H1 (cell line): Measurements from ENCODE around the gene NAA20. TPM values are rescaled to one million over a fixed set of nuclear protein-coding genes. Genes with fewer than 3 reads are reported as not detected.

ENCODE experiments used
- CTCF ChIA-PET: fragments of 300-600 bp; sonication (Branson Sonifier 250); formaldehyde crosslinking; loops from one replicate; lab custom pipeline; 2021; ENCODE audit not compliant: partially characterized antibody; lab: Charles Lee
- POLR2A ChIA-PET: fragments of 300-600 bp; sonication (Branson Sonifier 250); formaldehyde crosslinking; loops from one replicate; lab custom pipeline; 2021; ENCODE audit warnings: inconsistent platforms; ENCODE audit not compliant: partially characterized antibody; lab: Charles Lee
- DNase-seq, 2 experiments: peaks; one replicate each; pipeline versions ENCODE4 v3.0.0 to v3.0.0-alpha.2; 2010 to 2022; ENCODE audit warnings: low spot score in 2 of 2, low read depth in 1 of 2, mixed read lengths in 1 of 2
- FAIRE-seq: peaks from 2 replicates; lab custom pipeline; 2011; peaks lifted over from hg19 to GRCh38; lab: Jason Lieb, UNC
- H2AFZ ChIP-seq: 2 replicates; pipeline ENCODE4 v1.8.1; 2012; ENCODE audit warnings: low read length, inconsistent platforms
- H2AK5ac ChIP-seq: 2 replicates; pipeline ENCODE4 v1.6.1; 2013; ENCODE audit warnings: low read depth, low read length
- H2BK120ac ChIP-seq: replicated peaks from 2 replicates; pipeline ENCODE3; 2013; ENCODE audit warnings: low read depth, low read length, inconsistent platforms
- H2BK12ac ChIP-seq: 2 replicates; pipeline ENCODE4 v1.6.1; 2013; ENCODE audit warnings: low read depth, low read length
- H2BK15ac ChIP-seq: 2 replicates; pipeline ENCODE4 v1.6.1; 2013; ENCODE audit warnings: low read length
- H2BK20ac ChIP-seq: 2 replicates; pipeline ENCODE4 v1.6.1; 2013; ENCODE audit warnings: low read length
- H2BK5ac ChIP-seq: 2 replicates; pipeline ENCODE4 v1.6.1; 2013; ENCODE audit warnings: low read depth, low read length
- H3K14ac ChIP-seq: 2 replicates; pipeline ENCODE4 v1.6.1; 2013; ENCODE audit warnings: inconsistent platforms; ENCODE audit not compliant: insufficient read length
- H3K18ac ChIP-seq: 2 replicates; pipeline ENCODE4 v1.6.1; 2013; ENCODE audit warnings: low read length; ENCODE audit errors: extremely low read depth
- H3K23ac ChIP-seq: 2 replicates; pipeline ENCODE4 v1.6.1; 2013; ENCODE audit warnings: inconsistent platforms; ENCODE audit not compliant: insufficient read length
- H3K23me2 ChIP-seq: 2 replicates; pipeline ENCODE4 v1.6.1; 2013; ENCODE audit warnings: low read depth, low read length
- H3K27ac ChIP-seq: 2 replicates; pipeline ENCODE4 v1.6.1; 2011; ENCODE audit warnings: low read depth, low read length, inconsistent platforms
- H3K27me3 ChIP-seq, 4 experiments: replicated peaks in 1 of 4; 1 replicate in 1 of 4; 2 replicates in 3 of 4; pipeline versions ENCODE4 v1.6.1 to v1.8.1; 2011 to 2013; ENCODE audit warnings: low read length in 3 of 4, mild to moderate bottlenecking in 3 of 4, inconsistent platforms in 2 of 4, mixed read lengths in 2 of 4, moderate library complexity in 1 of 4; ENCODE audit not compliant: control insufficient read depth in 3 of 4, insufficient read depth in 3 of 4; ENCODE audit errors: extremely low read depth in 1 of 4
- H3K36me3 ChIP-seq, 4 experiments: 2 replicates each; pipeline versions ENCODE4 v1.6.1 to v1.8.1; 2011 to 2013; ENCODE audit warnings: mild to moderate bottlenecking in 4 of 4, low read length in 3 of 4, moderate library complexity in 2 of 4, control low read depth in 1 of 4, inconsistent platforms in 1 of 4; ENCODE audit not compliant: insufficient read depth in 4 of 4, control insufficient read depth in 2 of 4
- H3K4ac ChIP-seq: replicated peaks from 2 replicates; pipeline ENCODE3; 2013; ENCODE audit warnings: low read length, low read depth, mixed read lengths, inconsistent platforms; ENCODE audit not compliant: insufficient read length
- H3K4me1 ChIP-seq, 4 experiments: replicated peaks in 1 of 4; 1 replicate in 1 of 4; 2 replicates in 3 of 4; pipeline versions ENCODE4 v1.6.1 to v1.8.1; 2011 to 2013; ENCODE audit warnings: low read length in 3 of 4, inconsistent platforms in 2 of 4, mixed read lengths in 1 of 4; ENCODE audit not compliant: insufficient read depth in 4 of 4, control insufficient read depth in 3 of 4
- H3K4me2 ChIP-seq, 2 experiments: 2 replicates each; pipeline versions ENCODE4 v1.6.1 to v1.8.1; 2011 to 2013; ENCODE audit warnings: low read depth in 2 of 2, low read length in 2 of 2, control low read depth in 1 of 2, inconsistent platforms in 1 of 2, mild to moderate bottlenecking in 1 of 2; ENCODE audit not compliant: insufficient read depth in 1 of 2
- H3K4me3 ChIP-seq, 4 experiments: fragments of 200-600, 300-600 bp in 1 of 4; sonication (generic), shearing (Covaris generic), sonication (Bioruptor Twin) in 1 of 4; 2 replicates each; pipeline versions ENCODE4 v1.5.1 to v1.8.1; 2011 to 2016; ENCODE audit warnings: low read length in 4 of 4, low read depth in 3 of 4, control low read depth in 2 of 4, inconsistent platforms in 2 of 4, mild to moderate bottlenecking in 2 of 4, mixed read lengths in 1 of 4, moderate library complexity in 1 of 4; ENCODE audit not compliant: insufficient read depth in 2 of 4; ENCODE audit errors: extremely low read depth in 1 of 4
- H3K56ac ChIP-seq: replicated peaks from 2 replicates; pipeline ENCODE3; 2013; ENCODE audit warnings: low read depth, mild to moderate bottlenecking, mixed read lengths, low read length, inconsistent platforms; ENCODE audit not compliant: insufficient read length
- H3K79me1 ChIP-seq: 2 replicates; pipeline ENCODE4 v1.6.1; 2013; ENCODE audit warnings: low read depth, low read length, control low read depth
- H3K79me2 ChIP-seq, 2 experiments: 2 replicates each; pipeline versions ENCODE4 v1.6.1 to v1.8.1; 2012 to 2013; ENCODE audit warnings: low read length in 2 of 2, mild to moderate bottlenecking in 2 of 2, inconsistent platforms in 1 of 2; ENCODE audit not compliant: insufficient read depth in 2 of 2, control insufficient read depth in 1 of 2
- H3K9ac ChIP-seq, 4 experiments: replicated peaks in 1 of 4; 1 replicate in 1 of 4; 2 replicates in 3 of 4; pipeline versions ENCODE4 v1.6.1 to v1.8.1; 2011 to 2013; ENCODE audit warnings: low read depth in 3 of 4, low read length in 3 of 4, control low read depth in 2 of 4, mild to moderate bottlenecking in 2 of 4, moderate library complexity in 2 of 4, inconsistent platforms in 1 of 4; ENCODE audit errors: extremely low read depth in 1 of 4
- H3K9me3 ChIP-seq, 2 experiments: 2 replicates each; pipeline versions ENCODE4 v1.6.1 to v1.8.1; 2012 to 2013; ENCODE audit warnings: mild to moderate bottlenecking in 2 of 2, moderate library complexity in 2 of 2, control low read depth in 1 of 2, inconsistent platforms in 1 of 2, low read depth in 1 of 2, low read length in 1 of 2, mixed read lengths in 1 of 2; ENCODE audit not compliant: insufficient read depth in 2 of 2
- H4K20me1 ChIP-seq, 2 experiments: replicated peaks in 1 of 2; 2 replicates each; pipeline versions ENCODE3 to v1.8.1; 2011 to 2013; ENCODE audit warnings: inconsistent platforms in 2 of 2, low read length in 2 of 2, mild to moderate bottlenecking in 1 of 2; ENCODE audit not compliant: insufficient read depth in 2 of 2, control insufficient read depth in 1 of 2
- H4K5ac ChIP-seq: 2 replicates; pipeline ENCODE4 v1.6.1; 2013; ENCODE audit warnings: low read length, low read depth, mixed read lengths, inconsistent platforms; ENCODE audit not compliant: insufficient read length
- H4K8ac ChIP-seq: 2 replicates; pipeline ENCODE4 v1.8.0; 2013; ENCODE audit warnings: mild to moderate bottlenecking, moderate library complexity, low read length, inconsistent platforms; ENCODE audit not compliant: insufficient read depth; ENCODE audit errors: extremely low read depth
- H4K91ac ChIP-seq: replicated peaks from 2 replicates; pipeline ENCODE3; 2013; ENCODE audit warnings: low read length, mixed read lengths, inconsistent platforms; ENCODE audit not compliant: insufficient read length
- GTF2F1 ChIP-seq: IDR thresholded peaks from 2 replicates; pipeline ENCODE4 v1.6.1; 2012; ENCODE audit warnings: low read depth, low read length, improper control_type of control experiment, borderline replicate concordance
- HDAC2 ChIP-seq, 2 experiments: fragments of 300-600 bp in 1 of 2; sonication (generic) in 1 of 2; IDR thresholded peaks; 2 replicates each; pipeline ENCODE4 v1.6.1; 2011 to 2012; ENCODE audit warnings: low read depth in 2 of 2, low read length in 2 of 2, mild to moderate bottlenecking in 2 of 2, moderate library complexity in 2 of 2, borderline replicate concordance in 1 of 2, inconsistent platforms in 1 of 2
- MAFK ChIP-seq: IDR thresholded peaks from 2 replicates; pipeline ENCODE4 v1.6.1; 2012; ENCODE audit warnings: low read depth, mild to moderate bottlenecking, improper control_type of control experiment, low read length
- RAD21 ChIP-seq, 2 experiments: IDR thresholded peaks in 1 of 2; conservative IDR thresholded peaks in 1 of 2; 2 replicates each; pipeline ENCODE4 v1.6.1; 2011; ENCODE audit warnings: low read depth in 2 of 2, low read length in 2 of 2, improper control_type of control experiment in 1 of 2, inconsistent platforms in 1 of 2, mild to moderate bottlenecking in 1 of 2, moderate library complexity in 1 of 2
- SAP30 ChIP-seq: fragments of 300-600 bp; sonication (generic); IDR thresholded peaks from 2 replicates; pipeline ENCODE4 v1.7.1; 2012; ENCODE audit warnings: low read length, moderate library complexity, mild to moderate bottlenecking, inconsistent platforms; ENCODE audit not compliant: insufficient read depth, insufficient replicate concordance
- SP2 ChIP-seq: IDR thresholded peaks from 2 replicates; pipeline ENCODE4 v1.6.1; 2012; ENCODE audit warnings: mild to moderate bottlenecking, low read length, inconsistent platforms
- WGBS, 2 experiments: shearing (Covaris generic) in 1 of 2; methylation state at CpG; one replicate each; pipeline versions ENCODE4 v1.1.6 to v1.1.7; 2013 to 2015; ENCODE audit warnings: low lambda C conversion rate in 2 of 2, mixed read lengths in 2 of 2, inconsistent platforms in 1 of 2, low coverage in 1 of 2, missing lambda C conversion rate in 1 of 2; ENCODE audit not compliant: insufficient replicate concordance in 2 of 2, insufficient coverage in 1 of 2, insufficient read length in 1 of 2; ENCODE audit errors: extremely low coverage in 1 of 2, missing lambda C conversion rate in 1 of 2; 5-methylcytosine and 5-hydroxymethylcytosine counted together
- polyA plus RNA-seq, 7 experiments: library from polyadenylated mRNA; depleted of rRNA in 3 of 7; stranded (reverse) in 5 of 7; unstranded in 2 of 7; fragments of >200 nt in 5 of 7; fragments of 200-250 nt in 2 of 7; gene quantifications; 1 replicate in 5 of 7; 2 replicates in 1 of 7; 4 replicates in 1 of 7; pipeline versions ENCODE4 v1.2.1 to v1.2.3, GENCODE V29; 2011 to 2013; ENCODE audit warnings: missing spikeins in 2 of 7, mixed read lengths in 2 of 7
- total RNA-seq: library from RNA; stranded (reverse); fragmentation: NEBNext Ultra II Directional; extraction: Animal tissue kit (Norgen Biotek cat#: 25700); gene quantifications from 2 replicates; pipeline ENCODE4 v1.2.1, GENCODE V29; 2021

NAA20 gene
- total and polyA plus RNA-seq, 2 of the 8 experiments (the other 6 are each of a cell fraction or from before 2014, with no cell fraction given) = 21.9 to 41.1 TPM

- no peak overlapping the region for H2AK5ac ChIP-seq
- H3K4me2 ChIP-seq = no peak overlapping the region
- no peaks in the 10 kb centered on the region for H3K4me1 ChIP-seq
- no peak overlapping the region for H3K23ac ChIP-seq
- no peak overlapping the region for H2AFZ ChIP-seq
- H4K91ac ChIP-seq = no peak overlapping the region
- TF ChIP-seq HDAC2 (IDR thresholded peaks at IDR 0.05; ENCODE audit: borderline replicate concordance in 1 of 2, low read depth in 2 of 2, low read length in 2 of 2) = no peak
- no peak for TF ChIP-seq SAP30
- TF ChIP-seq RAD21 (IDR thresholded peaks at IDR 0.05 in 1 of 2, conservative IDR thresholded peaks at IDR 0.05 in 1 of 2; ENCODE audit: low read depth in 2 of 2, low read length in 2 of 2) = no peak
- TF ChIP-seq GTF2F1 = no peak
- no peak for TF ChIP-seq SP2
- TF ChIP-seq MAFK = no peak
- TF ChIP-seq, all 59 proteins: peak for 0
- Histone ChIP-seq H3K79me2 (no peaks in the 10 kb centered on the region), H4K8ac (no peak overlapping the region), H2BK120ac (no peak overlapping the region), H2BK5ac (no peak overlapping the region), H2BK20ac (no peak overlapping the region), H3K18ac (no peak overlapping the region), H3K27ac (no peak overlapping the region), H3K27me3 (no peaks in the 10 kb centered on the region), H3K23me2 (no peaks in the 10 kb centered on the region), H4K20me1 (no peaks in the 10 kb centered on the region), H3K79me1 (no peaks in the 10 kb centered on the region), H3K36me3 (no peaks in the 10 kb centered on the region), H2BK12ac (no peak overlapping the region), H3K4ac (no peak overlapping the region), H2BK15ac (no peak overlapping the region), H3K9ac (no peak overlapping the region), H3K9me3 (no peaks in the 10 kb centered on the region), H3K56ac (no peak overlapping the region), H3K14ac (no peak overlapping the region), H4K5ac (no peak overlapping the region), H3K4me3 (no peak overlapping the region)
- DNase-seq (no peak), FAIRE-seq (no peak)
- ChIA-PET POLR2A (no interaction called here), CTCF (no interaction called here)
- 81% methylated on average over 6 of the region's 6 CpGs; no CpG with 5 or more reads in 1 of the 2 experiments for WGBS, 2 experiments
These were observed 30.7 kb upstream of the NAA20 start for GRCh38 chr20:19986419-19986818.
